Measurements from ENCODE around the gene TMED10.

TMED10 gene

DNA sequence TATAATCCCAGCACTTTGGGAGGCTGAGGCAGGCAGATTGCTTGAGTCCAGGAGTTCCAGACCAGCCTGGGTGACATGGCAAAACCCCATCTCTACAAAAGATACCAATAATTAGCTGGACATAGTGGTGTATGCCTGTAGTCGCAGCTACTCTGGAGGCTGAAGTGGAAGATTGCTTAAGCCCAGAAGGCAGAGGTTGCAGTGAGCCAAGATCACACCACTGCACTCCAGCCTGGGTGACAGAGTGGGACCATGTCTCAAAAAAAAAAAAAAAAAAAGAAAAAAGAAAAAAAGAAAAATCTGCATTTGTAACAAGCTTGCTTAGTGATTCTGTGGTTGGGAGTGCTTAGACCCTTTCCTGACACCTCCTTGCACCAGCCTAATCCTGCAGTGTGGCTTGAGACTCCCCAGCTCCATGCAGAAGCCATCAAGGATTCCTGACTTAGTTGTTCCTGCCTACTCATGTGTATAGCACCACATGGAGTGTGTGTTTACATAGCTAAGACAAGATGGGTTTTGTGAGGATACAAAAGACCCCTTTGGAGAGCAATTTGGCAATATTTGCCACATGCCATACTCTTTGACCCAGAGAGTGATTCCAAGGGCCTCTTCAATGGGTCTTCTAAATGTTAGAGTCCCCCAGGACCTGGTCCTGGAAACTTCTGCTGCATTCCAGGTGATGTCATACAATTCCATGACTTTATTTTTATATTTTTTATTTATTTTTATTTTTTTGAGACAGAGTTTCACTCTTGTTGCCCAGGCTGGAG lies 5.1 kb upstream of the TMED10 start:
- peaks cover 25 to 88% (median 67%) of the 10 kb centered on the region in 10 experiments for H3K4me1 ChIP-seq
- peak overlapping the region; percentile 39 to 83 (median 71); a peak in 21 of 22 replicates for H3K4me2 ChIP-seq
- H4K20me1 ChIP-seq = no peaks in the 10 kb centered on the region
- no peaks in the 10 kb centered on the region for H3K36me3 ChIP-seq
- no peak overlapping the region for H3K4me3 ChIP-seq
- no peak for TF ChIP-seq Cebpa-rat (IDR thresholded peaks at IDR 0.05)
- H3K27me3 ChIP-seq = peaks cover 0 to under 1% (median 0%) of the 10 kb centered on the region in 11 experiments; a peak in 1 of 22 replicates
- H3K9me3 ChIP-seq (replicated peaks in 1 of 11) = peaks cover 0 to 4% (median 0%) of the 10 kb centered on the region in 11 experiments; a peak in 1 of 22 replicates
- H3K27ac ChIP-seq = peak overlapping the region in 9 of 11 experiments; percentile 71 to 84 (median 77); a peak in 17 of 22 replicates
- peak overlapping the region in 10 of 11 experiments; percentile 31 to 77 (median 58); a peak in 15 of 22 replicates for H3K9ac ChIP-seq

DNA sequence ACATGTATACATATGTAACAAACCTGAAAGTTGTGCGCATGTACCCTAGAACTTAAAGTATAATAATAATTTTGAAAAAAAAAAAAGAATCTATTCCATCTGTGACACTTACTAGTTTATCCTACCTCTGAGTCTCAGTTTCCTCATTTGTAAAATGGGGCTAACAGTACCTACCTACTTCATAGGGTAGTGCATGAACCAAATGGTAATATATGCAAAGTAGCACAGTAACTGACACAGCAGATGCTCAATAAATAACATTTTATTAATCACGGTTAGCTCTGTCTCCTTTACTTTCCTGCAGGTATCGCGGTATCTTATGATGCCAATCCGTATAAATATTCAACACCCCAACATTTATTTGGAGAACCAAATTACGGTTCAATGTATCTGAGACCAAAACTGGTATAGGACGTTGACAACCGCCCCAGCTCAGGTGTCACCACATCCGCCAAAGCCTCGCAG lies 703 bp downstream of the TMED10 start:
- no peak for TF ChIP-seq Cebpa-rat (IDR thresholded peaks at IDR 0.05)

DNA sequence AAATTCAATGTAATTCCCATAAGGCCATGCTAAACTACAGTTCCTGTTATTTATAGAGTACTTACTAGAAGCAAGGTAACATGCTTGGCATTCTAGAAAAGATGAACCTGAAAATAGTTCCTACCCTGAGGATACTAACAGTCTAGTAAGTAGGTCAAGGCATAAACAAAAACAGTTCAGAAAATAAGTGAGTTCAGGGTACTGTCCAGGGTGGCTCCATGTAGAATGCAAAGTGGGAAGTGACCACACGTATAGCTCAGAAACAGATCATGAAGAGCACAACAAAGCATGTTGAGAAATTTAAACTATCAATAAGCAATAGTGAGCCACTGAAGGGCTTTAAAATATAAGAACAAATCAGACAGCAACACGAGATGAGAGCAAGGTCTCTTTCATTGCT lies 2.3 kb downstream of the TMED10 start:
- H3K27me3 ChIP-seq = no peaks in the 10 kb centered on the region
- H3K36me3 ChIP-seq = peaks cover 0 to 42% (median 23%) of the 10 kb centered on the region in 11 experiments; a peak in 12 of 22 replicates
- H3K4me1 ChIP-seq = peaks cover 28 to 75% (median 50%) of the 10 kb centered on the region in 10 experiments
- no peaks in the 10 kb centered on the region for H3K9me3 ChIP-seq (replicated peaks in 1 of 11)
- H3K27ac ChIP-seq = peak overlapping the region in 2 of 11 experiments; percentile 20 to 37; a peak in 3 of 22 replicates
- H3K9ac ChIP-seq = peak overlapping the region in 7 of 11 experiments; percentile 8 to 100 (median 37); a peak in 8 of 22 replicates
- peak overlapping the region in 4 of 10 experiments; percentile 4 to 90 (median 84); a peak in 2 of 20 replicates for H3K4me3 ChIP-seq
- TF ChIP-seq Cebpa-rat (IDR thresholded peaks at IDR 0.05) = no peak
- peaks cover 25 to 62% (median 60%) of the 10 kb centered on the region in 11 experiments; a peak in 20 of 22 replicates for H4K20me1 ChIP-seq
- peak overlapping the region; percentile 43 to 96 (median 82) for H3K4me2 ChIP-seq

More for the DNA sequence above, 703 bp downstream of the TMED10 start:
- H3K27ac ChIP-seq = peak overlapping the region; percentile 89 to 100 (median 97)
- no peaks in the 10 kb centered on the region for H3K27me3 ChIP-seq
- H3K36me3 ChIP-seq = peaks cover 0 to 37% (median 21%) of the 10 kb centered on the region in 11 experiments; a peak in 11 of 22 replicates
- H3K4me1 ChIP-seq = peaks cover 31 to 75% (median 49%) of the 10 kb centered on the region in 10 experiments
- peak overlapping the region; percentile 70 to 96 (median 82) for H3K4me2 ChIP-seq
- peaks cover 14 to 45% (median 43%) of the 10 kb centered on the region in 11 experiments; a peak in 20 of 22 replicates for H4K20me1 ChIP-seq
- peaks cover 0 to 4% (median 0%) of the 10 kb centered on the region in 11 experiments; a peak in 1 of 22 replicates for H3K9me3 ChIP-seq (replicated peaks in 1 of 11)
- peak overlapping the region; percentile 70 to 90 (median 83) for H3K4me3 ChIP-seq
- peak overlapping the region; percentile 92 to 100 (median 97) for H3K9ac ChIP-seq

DNA sequence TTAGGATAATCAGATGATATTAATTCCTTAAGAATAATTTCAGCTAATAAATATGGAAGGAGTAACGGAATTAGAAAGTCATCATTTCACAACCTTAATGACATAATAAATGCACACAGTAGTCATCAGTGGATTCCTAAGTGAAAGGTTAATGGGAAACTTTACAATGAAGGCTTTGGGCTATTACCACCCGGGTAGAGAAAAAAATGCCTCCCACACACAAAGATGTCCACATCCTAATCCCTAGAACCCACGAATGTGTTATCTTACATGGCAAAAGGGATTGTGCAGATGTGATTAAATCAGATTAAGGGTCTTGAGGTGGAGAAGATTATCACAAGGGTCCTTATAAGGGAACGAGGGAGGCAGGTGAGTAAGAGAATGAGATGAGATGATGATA lies 5.6 kb downstream of the TMED10 start:
- Histone ChIP-seq H3K27ac (no peak overlapping the region), H3K4me2 (peak overlapping the region in 7 of 11 experiments; percentile 4 to 96 (median 38); a peak in 10 of 22 replicates), H3K4me1 (peaks cover 32 to 95% (median 65%) of the 10 kb centered on the region in 10 experiments), H4K20me1 (peaks cover 54 to 95% (median 92%) of the 10 kb centered on the region in 11 experiments; a peak in 21 of 22 replicates), H3K4me3 (no peak overlapping the region), H3K9me3 (replicated peaks in 1 of 11) (no peaks in the 10 kb centered on the region), H3K9ac (no peak overlapping the region), H3K27me3 (no peaks in the 10 kb centered on the region), H3K36me3 (peaks cover 0 to 42% (median 30%) of the 10 kb centered on the region in 11 experiments; a peak in 13 of 22 replicates)
- TF ChIP-seq Cebpa-rat (IDR thresholded peaks at IDR 0.05) = no peak

DNA sequence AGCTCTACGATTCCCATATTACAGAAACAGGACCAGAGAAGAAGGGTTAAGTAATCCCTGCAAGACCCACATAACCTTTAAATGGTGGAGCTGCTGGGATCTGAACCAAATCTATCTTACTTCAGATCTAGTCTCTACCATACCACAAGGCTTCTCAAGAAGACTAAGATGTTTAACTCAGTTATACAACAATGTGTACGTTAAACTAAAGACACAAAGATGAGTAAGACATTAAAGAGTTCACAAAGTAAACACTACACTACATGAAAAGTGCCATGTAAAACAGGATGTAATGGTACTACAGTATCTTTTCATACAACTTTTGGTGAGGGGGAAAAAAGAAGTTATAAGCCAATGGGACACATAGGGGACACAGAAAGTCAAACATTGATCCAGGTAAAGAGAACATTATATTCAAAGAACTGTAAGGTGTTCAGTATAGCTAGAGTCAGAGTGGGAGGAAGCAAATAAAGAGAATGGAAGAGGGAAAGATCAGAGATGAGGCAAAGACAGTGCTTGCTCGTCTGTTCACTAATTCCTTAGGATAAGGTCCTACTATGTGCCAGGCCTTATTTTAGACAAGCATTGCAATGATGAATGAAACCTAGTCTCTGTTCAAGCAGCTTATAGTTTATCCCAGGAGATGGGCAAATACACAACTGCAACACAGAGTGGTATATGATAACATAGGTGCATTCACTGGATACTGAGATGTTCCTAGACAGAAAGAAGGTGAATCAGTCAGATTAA lies 7.7 kb downstream of the TMED10 start:
- Histone ChIP-seq H3K27me3 (no peaks in the 10 kb centered on the region), H3K9me3 (replicated peaks in 1 of 11) (no peaks in the 10 kb centered on the region), H3K4me2 (peak overlapping the region in 4 of 11 experiments; percentile 10 to 71 (median 62); a peak in 7 of 22 replicates), H3K4me1 (peaks cover 17 to 91% (median 50%) of the 10 kb centered on the region in 10 experiments; a peak in 19 of 20 replicates), H4K20me1 (peaks cover 67 to 100% (median 99%) of the 10 kb centered on the region in 11 experiments), H3K4me3 (no peak overlapping the region), H3K9ac (no peak overlapping the region), H3K27ac (no peak overlapping the region), H3K36me3 (peaks cover 0 to 34% (median 23%) of the 10 kb centered on the region in 11 experiments; a peak in 13 of 22 replicates)
- TF ChIP-seq Cebpa-rat (IDR thresholded peaks at IDR 0.05) = no peak

DNA sequence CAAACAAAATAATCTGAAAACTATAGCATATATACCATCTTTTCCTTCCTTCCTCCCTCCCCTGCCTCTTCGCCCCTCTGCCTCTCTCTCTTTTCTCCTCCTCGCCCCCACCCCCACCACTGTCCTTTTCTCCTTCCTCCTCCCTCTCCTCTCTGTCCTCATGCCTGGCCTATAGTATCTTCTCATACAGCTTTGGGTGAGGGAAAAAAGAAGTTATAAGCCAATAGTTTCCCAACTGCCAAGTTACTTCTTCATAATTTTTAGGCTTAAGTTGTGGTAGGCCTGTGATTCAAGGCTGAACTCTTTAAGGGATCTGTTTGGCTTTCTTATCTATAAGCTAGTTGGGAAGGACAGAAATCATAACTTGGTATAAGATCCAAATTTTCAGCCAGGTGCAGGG lies 9.1 kb downstream of the TMED10 start:
- Histone ChIP-seq H4K20me1 (peaks cover 69 to 100% (median 99%) of the 10 kb centered on the region in 11 experiments; a peak in 21 of 22 replicates), H3K4me1 (peaks cover 10 to 83% (median 45%) of the 10 kb centered on the region in 10 experiments; a peak in 17 of 20 replicates), H3K9me3 (replicated peaks in 1 of 11) (no peaks in the 10 kb centered on the region), H3K4me3 (no peak overlapping the region), H3K27ac (peak overlapping the region in 2 of 11 experiments; percentile 0 to 17; a peak in 2 of 22 replicates), H3K36me3 (peaks cover 7 to 33% (median 18%) of the 10 kb centered on the region in 11 experiments; a peak in 13 of 22 replicates), H3K9ac (no peak overlapping the region), H3K27me3 (no peaks in the 10 kb centered on the region), H3K4me2 (peak overlapping the region in 5 of 11 experiments; percentile 9 to 71 (median 55); a peak in 7 of 22 replicates)
- TF ChIP-seq Cebpa-rat (IDR thresholded peaks at IDR 0.05) = no peak

DNA sequence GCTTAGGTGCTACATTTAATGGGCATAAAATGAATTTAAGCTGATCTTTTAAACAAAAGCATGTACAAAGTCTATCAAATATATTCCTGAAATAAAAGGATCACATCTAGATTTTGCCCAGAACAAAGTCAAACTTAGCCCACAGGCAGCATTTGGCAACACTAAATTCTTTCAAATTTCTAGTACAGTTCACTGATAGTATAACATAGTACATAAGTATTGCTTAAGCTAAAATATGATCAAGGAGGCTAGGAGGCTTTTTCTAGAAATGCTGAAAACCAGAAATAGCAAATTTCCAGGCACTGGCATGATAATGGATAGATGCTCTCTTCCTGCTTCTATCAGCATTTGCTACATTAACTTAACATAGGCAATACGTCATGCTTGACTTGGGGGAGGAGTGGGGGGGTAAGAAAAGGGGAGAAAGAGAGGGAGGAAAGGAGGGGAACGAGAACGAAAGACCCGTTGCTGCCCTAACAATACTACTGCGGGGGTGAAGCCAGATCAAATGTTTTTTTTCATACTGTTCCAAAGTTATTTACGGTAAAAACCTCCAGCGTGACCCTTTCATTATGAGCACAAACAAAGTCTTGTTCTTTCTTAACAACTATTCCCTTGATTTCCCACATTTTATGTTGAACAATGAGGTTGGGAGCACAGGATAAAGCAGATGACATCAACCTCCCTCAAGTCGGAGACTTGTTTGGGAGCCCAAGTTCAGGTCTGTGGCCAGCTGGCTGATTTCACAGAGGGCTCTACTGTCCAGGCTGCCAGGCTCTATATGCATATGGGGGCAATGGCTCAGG lies 10.6 kb downstream of the TMED10 start:
- H3K4me2 ChIP-seq = peak overlapping the region in 2 of 11 experiments; percentile 32 to 50; a peak in 3 of 22 replicates
- peaks cover 13 to 78% (median 38%) of the 10 kb centered on the region in 10 experiments; a peak in 16 of 20 replicates for H3K4me1 ChIP-seq
- peaks cover 84 to 100% (median 100%) of the 10 kb centered on the region in 11 experiments; a peak in 21 of 22 replicates for H4K20me1 ChIP-seq

More for the DNA sequence above, 10.6 kb downstream of the TMED10 start:
- Histone ChIP-seq H3K27me3 (no peaks in the 10 kb centered on the region), H3K9ac (no peak overlapping the region), H3K27ac (peak overlapping the region in 1 of 11 experiments; percentile 23; a peak in 1 of 22 replicates), H3K36me3 (peaks cover 0 to 44% (median 21%) of the 10 kb centered on the region in 11 experiments; a peak in 14 of 22 replicates), H3K4me3 (no peak overlapping the region), H3K9me3 (replicated peaks in 1 of 11) (no peaks in the 10 kb centered on the region)
- TF ChIP-seq Cebpa-rat (IDR thresholded peaks at IDR 0.05) = no peak
